NCI-H2107 (cell line): ENCODE results near the gene MYOC.
"Not testable (repeated sequence)": the region's sequence is repeated elsewhere in the genome, so short reads cannot be mapped to it uniquely, and the experiment has no call there.

ENCODE experiments used
- DNase-seq: peaks from one replicate; lab custom pipeline; 2025; lab: John Stamatoyannopoulos, UW

The MYOC gene

DNA sequence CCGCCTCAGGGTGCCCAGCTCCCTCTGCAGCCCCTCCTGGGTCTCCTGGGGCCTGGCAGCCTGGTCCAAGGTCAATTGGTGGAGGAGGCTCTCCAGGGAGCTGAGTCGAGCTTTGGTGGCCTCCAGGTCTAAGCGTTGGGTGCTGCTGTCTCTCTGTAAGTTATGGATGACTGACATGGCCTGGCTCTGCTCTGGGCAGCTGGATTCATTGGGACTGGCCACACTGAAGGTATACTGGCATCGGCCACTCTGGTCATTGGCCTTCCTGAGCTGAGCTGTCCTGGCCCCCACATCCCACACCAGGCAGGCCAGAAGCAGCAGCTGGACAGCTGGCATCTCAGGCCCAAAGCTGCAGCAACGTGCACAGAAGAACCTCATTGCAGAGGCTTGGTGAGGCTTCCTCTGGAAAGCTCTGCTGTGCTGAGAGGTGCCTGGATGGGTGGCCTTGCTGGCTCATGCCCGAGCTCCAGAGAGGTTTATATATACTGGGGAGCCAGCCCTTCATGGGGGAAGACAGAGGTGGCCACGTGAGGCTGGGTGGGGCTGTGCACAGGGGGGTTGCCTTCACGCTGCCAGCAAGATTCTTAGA is at the start of gene MYOC:
Gene MYOC (minus strand): TSS at position 455 of the 589 bp plus-strand sequence. CDS start 77 bp downstream, at position 378.
- no peak for DNase-seq

DNA sequence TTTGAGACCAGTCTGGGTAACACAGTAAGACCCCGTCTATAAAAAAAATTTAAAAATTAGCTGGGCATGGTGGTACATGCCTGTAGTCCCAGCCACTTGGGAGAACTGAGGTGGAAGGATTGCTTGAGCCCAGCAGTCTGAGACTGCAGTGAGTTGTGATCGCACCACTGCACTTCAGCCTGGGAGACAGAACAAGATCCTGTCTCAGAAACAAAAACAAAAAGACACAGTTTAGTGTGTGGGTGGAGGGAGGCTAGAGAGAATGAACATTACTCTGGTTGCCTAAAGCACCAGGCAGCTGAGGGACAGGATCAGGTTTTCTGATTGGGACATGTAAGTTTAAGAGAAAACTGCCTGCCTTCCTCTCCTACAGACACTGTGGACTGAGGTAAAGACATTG is 47.0 kb upstream of the MYOC start:
- no peak for DNase-seq

GRCh38 chr1:171695772-171696171 is 43.3 kb upstream of the MYOC start:
- DNase-seq = not testable (repeated sequence)

DNA sequence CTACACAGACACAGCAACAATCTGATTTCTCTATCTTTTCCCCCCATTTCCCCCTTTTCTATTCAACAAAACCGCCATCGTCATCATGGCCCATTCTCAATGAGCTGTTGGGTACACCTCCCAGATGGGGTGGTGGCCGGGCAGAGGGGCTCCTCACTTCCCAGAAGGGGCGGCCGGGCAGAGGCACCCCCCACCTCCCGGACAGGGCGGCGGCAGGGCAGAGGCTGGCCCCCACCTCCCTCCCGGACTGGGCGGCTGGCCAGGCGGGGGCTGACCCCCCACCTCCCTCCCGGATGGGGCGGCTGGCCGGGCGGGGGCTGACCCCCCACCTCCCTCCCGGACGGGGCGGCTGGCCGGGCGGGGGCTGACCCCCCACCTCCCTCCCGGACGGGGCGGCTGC is 41.1 kb upstream of the MYOC start:
- not testable (repeated sequence) for DNase-seq

DNA sequence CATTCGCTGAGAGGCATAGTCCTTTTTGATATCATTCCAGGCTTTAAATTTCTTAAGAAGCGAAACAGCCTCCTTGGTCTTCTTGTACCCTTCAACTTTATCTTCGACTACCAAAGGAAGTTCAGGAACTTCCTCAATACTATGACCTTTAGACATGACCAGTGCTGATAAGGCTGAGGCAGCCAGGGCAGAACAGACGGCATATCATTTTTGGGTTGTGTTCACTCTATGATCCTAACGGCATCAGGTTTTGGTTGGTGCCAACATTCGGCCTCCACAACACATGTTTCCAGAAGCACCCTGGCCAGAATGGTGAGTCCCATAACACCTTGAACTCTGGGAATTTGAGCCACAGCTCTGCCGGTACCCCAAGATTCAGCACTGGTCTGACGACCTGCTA is 31.4 kb upstream of the MYOC start:
- no peak for DNase-seq

DNA sequence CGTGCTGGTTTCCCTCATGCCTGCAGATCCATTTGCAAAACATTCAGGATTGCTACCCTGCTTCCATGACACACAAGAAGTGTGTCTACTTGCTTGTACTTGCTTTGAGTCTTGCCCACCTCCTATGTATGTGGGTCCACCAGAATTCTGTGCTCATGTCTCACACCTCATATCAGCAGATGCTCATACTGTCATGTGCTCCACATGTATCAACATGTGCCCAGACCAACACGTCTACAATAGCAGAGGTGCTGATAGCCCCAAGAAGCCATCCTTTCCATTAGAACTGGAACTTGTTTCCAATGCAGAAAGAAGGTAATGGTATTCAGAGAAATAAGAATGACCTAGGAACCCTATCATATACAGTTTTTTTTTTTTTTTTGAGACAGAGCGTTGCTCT is 27.9 kb upstream of the MYOC start:
- no peak for DNase-seq

DNA sequence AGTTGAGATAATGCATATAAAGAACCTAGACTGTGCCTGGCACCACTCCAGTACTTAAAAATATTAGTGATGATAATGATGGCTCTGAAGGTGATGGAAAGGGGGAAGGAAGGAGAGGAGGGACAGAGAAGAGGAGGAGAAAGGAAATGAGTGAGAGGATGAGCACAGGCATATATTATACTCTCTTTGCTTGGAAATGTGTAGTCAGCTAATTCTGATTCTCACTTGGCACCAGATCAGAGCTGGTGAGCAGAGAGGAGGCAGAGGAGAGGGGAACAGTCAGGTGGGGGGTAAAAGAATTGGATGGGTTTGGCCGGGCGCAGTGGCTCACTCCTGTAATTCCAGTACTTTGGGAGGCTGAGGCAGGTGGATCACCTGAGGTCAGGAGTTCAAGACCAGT is 24.3 kb upstream of the MYOC start:
- no peak for DNase-seq

DNA sequence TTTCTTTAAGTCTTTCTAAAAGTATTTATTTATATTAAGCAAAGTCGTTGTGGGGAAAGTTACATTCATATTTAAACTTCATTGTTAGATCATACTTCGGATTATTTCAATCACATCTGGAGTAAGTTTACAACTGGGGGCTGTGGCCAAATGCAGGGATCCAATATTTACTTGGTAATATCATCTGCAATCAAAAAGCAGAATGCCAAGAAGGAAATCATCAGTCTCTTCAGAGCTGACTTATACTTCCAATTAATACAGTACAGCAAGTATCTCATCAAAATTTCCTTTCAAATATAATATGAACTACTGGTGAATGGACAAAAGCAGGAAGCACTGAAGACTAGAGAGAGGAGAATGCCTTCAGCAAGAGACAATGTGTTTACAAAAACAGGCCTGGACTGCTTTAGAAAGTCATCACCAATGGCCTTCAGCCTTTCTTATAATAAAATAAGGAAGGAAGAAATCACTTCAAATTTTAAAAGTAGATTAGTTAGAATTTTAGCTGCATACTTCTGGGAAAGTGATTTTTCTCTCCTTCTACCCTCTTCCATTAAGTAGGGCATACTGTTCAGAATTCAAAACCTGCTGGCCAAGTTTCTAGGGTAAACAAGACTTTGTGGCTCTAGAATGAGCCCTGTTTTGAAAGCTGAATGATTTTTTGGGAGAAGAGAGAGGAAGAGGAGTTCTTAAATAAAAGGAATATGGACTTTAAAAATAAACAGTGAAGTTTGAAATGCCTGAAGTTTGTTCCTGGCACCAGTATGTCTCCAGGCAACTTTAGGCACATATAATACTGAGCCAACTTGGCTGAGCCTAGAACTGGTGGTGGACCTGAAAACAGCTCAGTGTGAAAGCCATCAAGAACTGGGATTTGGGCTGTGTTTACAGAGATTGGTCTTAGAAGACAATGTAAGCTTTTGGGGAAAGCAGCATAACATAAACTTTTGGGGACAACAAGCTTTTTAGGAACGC is 22.2 kb upstream of the MYOC start:
- no peak for DNase-seq

GRCh38 chr1:171670739-171671138 is 18.3 kb upstream of the MYOC start:
- DNase-seq = no peak

GRCh38 chr1:171668372-171668771 is 15.9 kb upstream of the MYOC start:
- no peak for DNase-seq

DNA sequence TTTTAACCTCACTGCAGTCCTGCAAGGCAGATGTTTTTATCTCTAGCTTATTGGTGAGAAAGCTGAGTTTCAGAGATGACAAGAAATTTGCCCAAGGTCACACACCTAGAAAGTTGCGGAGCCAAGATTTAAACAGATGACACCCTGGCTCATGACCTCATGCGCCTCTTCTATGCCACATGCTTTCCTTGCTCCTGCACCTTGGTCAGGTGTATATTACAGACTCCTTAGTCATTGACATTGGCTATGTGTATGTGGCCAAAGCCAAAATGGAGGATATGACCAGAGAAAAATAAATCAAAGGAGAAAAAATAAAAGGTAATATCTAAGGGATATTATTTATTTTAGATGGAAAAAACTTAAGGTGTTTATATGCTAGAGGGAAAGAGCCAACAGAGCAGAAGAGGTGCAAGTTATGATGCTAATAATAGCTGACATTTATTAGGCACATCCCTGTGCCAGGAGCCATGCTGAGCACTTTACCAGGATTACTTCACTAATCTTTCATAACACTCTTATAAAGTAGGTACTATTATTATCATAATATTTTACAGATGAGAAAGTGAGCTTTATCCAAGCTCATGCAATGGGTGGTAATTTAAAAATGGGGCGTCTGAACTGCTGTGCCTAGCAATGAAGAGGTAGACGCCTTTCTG is 13.8 kb upstream of the MYOC start:
- no peak for DNase-seq

DNA sequence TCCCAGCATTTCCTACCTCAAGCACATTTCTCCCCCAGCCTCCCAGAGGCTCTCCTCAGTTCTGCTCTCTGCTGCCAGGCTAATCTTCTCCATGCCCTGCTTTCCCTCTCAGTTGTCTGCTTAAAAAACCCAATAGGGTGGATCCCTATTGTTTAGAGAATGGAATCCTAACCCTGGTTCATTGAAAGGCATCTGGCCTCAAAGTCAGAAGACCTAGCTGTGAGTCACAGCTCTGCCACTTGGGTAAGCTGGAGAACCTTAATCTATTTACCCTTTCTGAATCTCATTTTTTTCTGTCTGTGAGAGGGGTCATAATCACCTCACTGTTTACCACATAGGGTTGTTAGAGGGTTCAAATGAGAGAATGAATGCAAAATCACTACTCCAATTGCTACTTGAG is 12.5 kb upstream of the MYOC start:
- DNase-seq = no peak

DNA sequence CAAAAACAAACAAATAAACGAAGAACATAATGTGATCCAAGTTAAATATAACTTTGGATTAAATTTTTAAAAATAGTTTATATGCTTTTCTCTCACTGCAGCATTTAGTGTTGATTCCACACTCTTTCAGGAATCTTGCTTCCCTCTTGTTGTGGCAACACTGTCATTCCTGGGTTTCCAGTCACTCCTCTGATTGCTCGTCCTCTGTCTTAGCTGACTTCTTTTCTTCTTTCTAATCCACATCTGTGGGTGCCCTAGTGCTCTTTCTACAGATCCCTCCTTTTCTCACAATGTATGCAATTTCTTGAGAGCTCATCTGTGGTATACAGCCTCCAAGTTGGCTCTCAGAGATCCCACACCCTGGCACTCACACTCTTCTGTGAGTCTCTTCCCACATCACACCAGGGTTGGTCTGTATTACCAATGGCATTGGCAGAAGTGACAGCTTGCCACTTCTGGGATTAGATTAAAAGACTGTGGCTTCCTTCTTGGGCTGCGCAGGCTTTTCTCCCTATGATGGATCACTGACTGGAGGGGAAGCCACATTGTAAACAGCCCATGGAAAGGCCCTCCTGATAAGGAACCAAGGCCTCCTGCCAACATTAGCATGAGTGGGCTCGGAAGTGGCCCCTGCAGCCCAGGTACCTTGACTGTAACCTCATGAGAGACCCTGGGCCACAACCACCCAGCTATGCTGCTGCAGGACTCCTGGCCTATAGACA is 11.5 kb upstream of the MYOC start:
- no peak for DNase-seq

DNA sequence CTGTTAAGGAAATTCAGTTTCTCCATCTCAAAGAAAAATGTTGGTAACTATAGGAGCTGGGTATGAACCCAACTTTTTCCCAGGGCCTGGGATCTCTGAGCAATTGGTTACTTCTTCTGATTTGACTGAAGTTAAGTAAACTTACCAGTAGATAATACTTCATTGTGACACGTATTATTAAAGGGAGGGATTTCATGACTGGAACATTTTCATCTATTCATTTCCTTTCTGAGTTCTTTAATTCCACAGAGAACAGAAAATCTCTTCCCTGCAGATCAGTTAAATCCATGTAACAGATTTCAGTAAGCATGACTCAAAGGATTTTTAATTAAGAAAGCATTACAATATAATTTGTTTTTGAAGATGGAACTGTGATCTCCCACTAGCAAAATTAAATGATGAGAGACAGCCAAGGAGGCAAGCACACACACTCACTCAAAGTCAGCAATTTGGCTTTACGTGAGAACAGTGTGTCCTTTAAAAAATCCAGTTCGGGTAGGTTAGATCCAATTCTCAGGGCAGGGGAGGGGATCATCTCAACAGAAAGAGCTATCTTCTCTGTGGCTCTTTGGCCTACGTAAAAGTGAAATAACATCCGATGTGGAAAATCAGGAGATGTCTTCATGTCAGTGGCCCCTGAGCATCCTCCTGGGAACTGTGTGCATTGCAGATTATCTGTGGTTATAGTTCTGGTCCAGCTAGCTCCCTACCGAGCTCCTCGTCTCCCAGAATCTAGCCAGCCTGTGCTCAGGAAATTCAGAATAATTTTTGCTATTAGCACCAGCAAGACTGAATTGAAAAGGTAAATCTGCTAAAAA is 10.8 kb upstream of the MYOC start:
- DNase-seq = no peak

DNA sequence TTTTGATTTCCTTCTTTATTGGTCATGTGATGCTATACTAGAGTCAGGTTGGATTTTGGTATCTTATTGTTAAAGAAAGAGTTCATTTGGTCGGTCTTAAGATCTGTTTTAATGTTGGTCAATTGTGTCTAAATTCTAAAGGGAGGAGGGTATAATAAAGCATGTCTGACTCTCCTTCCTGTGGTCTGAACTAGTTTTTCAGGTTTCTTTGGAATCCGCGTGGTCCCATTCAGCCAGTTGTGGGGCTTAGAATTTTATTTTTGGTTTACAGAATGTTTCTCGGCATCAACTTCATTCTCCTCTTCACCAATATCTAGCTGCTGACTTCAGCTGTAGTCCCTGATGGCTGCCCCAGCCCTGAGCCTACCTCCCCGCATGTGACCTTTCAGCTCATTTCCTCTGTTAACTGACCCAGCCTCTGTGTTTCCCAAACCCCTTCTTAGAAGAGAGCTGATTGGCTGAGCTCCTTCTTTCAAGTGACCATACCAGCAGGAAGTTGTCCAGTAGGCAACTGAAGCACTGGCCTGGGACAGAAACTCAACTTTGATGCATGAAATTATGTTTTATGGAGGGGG is 8.7 kb upstream of the MYOC start:
- DNase-seq = no peak

DNA sequence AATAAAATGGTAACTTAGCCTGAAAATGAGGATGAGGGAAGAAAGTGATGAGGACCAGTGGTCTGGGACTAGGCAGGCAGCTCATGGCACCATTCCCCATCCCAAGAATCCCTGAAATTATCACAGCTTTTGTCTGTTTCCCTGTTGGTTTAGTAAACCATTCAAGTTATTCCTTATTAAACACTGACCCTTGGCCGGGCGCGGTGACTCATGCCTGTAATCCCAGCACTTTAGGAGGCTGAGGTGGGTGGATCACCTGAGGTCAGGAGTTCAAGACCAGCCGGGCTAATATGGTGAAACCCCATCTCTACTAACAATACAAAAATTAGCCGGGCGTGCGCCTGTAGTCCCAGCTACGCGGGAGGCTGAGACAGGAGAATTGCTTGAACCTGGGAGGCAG is 3.7 kb upstream of the MYOC start:
- DNase-seq = not testable (repeated sequence)

GRCh38 chr1:171655746-171656116 is 3.2 kb upstream of the MYOC start:
- DNase-seq = no peak

DNA sequence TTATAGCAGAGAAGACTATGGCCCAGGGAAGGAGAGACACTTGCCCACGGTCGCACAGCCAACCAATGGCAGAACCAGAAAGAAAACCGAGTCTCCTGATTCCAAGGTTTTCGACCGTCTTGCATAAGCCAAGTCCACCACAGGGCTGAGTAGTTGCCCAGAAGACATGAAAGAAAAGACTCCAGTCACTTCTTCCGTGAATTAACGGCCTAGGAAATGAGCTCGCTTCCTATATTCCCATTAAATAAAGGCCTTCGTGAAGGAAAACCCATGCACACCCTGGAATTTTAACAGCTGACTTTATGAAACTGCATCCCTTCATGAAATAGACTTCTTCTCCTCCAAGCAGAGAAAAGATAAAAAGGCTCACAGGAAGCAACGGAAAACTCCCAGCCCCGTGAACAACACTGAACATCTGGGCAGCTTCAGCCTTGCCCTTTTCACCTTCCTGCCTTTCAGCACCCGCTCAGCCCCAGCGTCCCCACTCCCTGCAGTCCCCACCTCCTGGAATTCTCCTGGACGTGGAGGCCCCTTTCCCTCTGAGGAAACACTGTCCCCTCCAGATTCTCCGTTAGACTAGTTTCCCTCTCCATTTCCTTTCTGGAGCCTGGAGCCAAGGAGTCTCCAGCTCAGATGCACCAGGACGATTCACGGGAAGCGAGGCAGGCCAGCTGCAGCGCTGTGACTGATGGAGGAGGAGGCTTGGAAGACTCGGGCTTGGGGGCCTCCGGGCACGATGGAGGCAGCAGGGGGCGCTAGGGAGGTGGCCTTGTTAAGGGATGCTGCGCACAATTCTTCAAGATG is 2.7 kb upstream of the MYOC start:
- no peak for DNase-seq

DNA sequence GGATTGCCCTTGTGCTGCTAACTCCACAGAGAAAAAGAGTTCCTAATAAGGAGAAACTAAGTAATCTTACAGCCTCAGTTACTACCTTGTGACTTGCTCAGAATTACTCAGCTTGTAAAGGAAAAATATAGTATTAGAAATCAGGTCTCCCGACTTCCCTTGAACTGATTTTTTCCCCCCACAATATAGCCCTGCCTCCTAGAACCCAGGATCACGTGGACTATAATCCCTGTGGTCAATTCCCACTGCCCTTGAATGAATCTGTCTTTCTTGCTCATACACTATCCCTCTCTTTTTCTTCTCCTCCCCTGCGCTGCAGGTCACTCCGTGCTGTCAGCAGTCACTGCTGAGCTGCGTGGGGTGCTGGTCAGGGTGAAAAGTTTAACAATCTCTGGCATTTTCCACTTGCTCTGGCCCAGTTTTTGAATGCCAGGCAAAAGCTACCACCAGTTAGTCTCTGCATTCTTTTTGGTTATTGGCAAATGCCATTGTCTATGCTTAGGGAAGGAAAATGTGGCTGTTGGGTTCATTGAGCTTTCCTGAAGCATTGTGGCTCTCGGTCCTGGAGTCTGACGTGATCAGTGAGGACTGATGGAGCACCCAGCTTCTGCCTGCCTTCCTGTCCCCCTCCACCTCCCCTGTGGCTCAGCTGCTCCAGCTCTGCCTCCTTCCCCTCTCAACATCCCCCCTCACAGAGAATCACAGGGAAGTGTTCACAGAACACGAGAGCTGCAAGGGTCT is 1.9 kb upstream of the MYOC start:
- no peak for DNase-seq

- DNase-seq = no peak
Measured at GRCh38 chr1:171653796-171654195, 1.3 kb upstream of the MYOC start.
